Amniotic stem cell (primary cell): Measurements from ENCODE around the gene MRPS25.

Experiments used
- DNase-seq: peaks from one replicate; lab custom pipeline; 2025; lab: John Stamatoyannopoulos, UW

MRPS25 gene

DNA sequence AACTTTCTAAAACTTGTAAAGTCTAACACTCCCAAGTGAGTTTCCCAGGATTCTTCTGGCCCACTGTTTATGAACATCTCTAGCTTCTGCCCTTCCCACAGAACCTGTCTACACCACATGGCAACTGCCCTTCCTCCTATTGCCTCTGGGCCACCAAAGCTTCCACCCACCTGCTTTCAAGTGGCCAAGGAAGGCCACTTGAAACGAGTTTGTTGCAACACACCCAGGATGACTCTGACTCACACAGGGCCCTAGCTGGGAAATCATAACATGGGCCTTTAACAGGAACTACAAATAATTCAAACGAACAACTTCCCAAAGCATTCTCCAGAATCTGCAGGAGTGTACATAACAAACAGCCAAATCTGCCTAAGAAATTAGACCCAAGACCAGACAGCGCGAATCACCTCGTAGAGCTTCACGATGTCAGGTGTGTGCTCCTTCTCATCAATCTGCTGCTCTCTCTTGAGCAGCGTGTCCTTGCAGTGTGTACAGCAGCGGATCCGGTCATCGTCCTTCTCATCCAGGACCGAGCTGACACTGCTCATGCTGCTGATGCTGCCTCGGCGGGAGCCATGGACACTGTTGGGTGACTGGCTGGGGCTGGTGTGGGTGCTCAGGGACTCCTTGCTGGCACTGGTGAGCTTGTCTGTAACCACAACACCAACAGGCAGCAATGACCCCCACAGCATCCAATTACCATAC is 17.0 kb upstream of the MRPS25 start:
- DNase-seq: no peak

DNA sequence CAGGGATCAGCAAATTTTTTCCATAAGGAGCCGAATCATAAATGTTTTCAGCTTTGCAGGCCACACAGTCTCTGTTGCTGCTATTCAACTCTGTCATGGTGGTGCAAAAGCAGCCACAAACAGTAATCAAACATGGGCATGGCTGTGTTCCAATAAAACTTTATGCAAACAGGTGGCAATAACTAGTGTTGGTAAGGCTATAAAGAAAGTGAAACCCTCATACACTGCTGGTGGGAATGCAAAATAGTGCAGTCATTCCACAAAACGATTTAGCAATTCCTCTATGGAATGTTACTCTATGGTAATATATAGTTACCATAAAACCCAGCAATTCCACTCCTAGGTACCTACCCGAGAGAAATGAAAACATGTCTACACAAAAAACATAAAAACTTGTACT is 14.0 kb upstream of the MRPS25 start:
- DNase-seq: no peak

DNA sequence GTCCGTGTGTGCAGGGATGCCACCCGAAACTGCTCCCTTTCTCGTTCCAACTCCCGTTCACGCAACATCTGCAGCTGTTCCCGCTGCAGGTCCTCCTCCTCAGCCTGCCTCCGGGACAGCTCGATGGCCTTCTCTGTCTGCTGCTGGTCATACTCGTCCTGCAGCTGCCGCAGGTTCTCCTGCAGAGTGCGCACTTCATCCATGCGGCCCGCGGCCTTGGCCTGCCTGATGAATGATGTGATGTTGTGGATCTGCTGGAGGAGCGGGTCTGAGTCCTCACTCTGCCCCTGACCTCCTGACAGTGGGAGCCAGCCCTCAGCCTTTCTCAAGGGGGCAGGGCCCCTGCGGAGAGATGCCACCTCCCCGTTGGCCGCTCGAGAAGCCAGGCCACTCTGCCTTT is 9.4 kb upstream of the MRPS25 start:
- no peak for DNase-seq

GRCh38 chr3:15071699-15072098 is 6.6 kb upstream of the MRPS25 start:
- DNase-seq: no peak

DNA sequence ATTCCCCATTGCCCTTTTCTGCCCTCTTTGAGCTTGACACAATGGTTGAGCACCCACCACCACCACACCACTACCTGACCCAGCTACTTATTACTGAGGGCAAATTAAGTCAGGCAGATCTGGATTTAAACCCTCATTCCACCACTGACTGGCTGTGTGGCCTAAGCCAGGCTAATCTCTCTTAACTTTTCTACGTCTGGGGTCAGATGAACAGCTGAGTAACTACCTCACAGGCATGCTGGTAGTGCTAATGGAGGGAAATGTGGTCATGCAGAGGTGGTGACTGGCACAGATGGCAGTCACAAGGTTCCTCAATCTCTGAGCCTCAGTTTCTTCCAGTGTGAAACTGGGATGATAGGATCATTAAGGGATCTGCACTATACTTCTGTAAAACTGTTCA is 4.3 kb upstream of the MRPS25 start:
- no peak for DNase-seq

DNA sequence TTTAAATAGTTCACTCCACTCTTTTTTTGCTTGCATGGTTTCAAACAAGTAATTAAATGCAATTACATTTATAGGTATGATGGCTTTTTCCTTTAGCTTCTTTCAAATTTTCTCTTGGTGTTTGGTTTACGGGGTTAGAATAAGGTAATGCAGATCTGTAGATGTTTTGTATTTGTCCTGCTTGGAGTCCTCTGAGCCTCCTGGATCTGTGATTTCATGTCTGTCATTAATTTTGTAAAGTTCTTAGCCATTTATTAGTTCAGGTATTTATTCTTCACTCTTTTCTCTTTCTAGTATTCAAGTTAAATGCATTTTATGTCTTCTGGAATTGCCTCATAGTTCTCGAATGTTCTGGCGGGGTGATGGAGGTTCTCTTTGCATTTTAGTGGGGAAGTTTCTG is 1.4 kb upstream of the MRPS25 start:
- no peak for DNase-seq

DNA sequence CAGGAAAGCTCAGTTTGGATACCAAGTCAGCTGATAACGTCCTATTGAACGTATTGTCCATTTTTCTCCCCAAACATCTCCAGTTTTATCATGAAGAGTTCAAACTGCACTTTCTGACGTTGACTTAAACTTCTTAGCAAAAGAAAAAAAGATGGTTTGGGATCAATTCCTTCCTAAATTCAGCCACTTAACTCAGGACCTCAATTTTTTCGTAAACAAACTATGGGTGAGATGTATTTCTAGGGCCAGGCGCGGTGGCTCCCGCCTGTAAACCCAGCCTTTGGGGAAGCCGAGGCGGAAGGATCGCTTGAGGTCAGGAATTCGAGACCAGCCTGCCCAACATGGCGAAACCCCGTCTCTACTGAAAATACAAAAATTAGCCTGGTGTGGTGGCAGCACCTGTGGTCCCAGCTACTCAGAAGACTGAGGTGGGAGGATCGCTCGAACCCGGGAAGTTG is 464 bp upstream of the MRPS25 start:
- no peak for DNase-seq

DNA sequence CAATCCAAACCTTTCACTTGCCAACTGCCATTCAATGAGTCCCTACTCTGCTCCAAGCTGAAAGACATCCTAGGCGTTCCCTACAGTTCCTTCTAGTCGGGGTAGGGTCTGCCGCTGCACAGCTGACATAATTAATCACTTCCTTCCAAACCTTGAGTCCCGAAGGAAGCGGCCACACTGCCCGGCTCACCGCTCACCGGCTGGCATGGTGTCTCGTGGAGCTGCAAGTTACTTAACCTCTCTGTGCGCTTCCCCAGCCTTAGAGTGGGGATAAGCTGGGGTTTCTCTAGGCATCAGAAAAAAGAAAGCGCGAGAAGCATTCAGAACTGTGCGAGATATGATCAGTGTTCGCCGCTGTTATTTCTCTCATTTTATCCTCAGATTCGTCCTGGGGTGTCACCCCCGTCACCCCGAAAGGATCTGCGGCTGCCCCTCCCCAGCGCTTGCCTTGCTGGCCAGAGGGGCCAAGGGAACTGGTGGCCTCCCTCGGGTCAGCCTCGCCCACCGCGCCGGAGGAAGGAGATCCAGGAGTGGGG is 748 bp downstream of the MRPS25 start:
- DNase-seq: no peak

DNA sequence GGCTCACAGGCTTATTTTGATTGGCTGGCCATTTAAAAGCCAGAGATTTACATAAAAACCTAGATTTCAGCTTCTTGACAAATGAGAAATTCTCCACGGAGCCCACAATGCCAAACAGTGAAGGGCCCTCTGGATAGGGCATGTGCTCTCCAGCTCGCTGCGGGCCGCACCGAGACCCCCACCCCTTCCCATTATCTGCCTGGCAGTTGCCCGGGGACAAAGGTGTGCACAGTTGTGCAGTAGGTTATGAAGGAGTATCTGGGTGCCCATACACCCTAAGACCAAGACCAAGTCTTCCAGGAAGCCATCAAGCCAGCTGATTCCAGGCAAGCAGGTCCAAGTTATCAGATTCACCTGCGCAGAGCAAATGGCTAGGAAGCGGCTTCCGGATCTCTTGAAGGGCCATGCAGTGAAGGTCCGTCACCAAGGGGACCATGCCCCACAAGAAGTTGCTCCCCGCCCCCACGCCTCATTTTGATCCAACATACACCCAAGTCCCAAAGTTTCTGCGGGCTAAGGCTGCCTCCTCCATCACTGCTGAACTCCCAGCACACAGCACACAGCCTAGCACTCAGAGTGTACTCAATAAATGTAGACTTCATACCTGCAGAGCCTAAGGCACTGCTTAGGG is 1.3 kb downstream of the MRPS25 start:
- no peak for DNase-seq

DNA sequence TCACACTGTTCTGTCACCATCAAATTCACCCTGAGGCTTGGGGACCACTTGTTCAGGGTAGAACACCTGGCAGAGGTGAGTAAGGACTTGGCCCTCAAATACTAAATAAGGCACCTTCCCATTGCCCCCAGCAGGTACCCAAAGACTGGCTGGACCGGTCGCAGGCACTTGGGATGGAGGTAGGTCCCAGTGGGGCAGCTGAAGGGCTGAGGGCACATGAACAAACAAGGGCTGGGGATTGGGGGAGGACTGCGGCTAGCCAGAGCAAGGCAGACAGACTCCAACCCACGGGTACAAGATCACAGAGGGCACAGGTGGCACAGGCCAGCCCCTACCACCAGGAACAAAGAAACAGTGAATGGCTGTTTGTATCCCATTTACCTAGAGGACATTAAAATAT is 1.9 kb downstream of the MRPS25 start:
- no peak for DNase-seq

- no peak for DNase-seq
Observed at GRCh38 chr3:15060029-15060428, 5.1 kb downstream of the MRPS25 start.

DNA sequence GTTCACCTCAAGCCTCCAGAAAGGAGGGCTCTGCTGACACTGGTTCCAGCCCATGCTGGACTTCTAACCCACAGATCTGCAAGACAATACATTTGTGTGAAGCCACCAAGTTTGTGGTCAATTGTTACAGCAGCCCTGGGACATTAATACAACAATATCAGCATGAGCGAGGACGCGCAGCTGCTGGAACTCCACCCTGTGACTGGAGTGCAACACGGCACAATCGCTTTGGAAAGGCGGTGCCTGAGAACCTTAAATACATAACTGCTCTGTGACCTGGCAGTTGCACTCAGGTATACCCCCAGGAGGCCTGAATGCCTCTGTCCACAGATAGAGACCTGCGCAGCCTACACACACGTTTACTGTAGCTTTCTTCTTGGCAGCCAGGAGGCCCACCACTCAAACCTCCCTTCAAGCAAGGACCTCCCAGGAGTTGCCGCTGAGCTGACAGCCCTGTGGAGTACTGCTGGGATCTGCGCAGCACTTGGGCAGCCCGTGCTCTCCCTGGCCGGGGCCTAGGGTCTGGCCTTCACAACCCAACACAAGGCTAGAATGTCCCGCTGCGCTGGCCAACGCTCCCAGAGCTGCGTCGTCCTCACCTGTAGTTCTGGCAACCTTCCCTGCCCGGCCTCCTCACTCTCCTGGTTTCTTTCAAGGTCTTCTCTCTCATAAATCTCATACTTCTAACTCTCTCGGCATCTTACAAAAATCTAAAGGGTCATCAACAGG is 8.3 kb downstream of the MRPS25 start:
- DNase-seq: no peak

GRCh38 chr3:15055019-15055557 is 10.0 kb downstream of the MRPS25 start:
- DNase-seq: no peak

- DNase-seq: no peak
Observed at GRCh38 chr3:15053541-15053940, 11.6 kb downstream of the MRPS25 start.

GRCh38 chr3:15052335-15053242 is 12.5 kb downstream of the MRPS25 start:
- DNase-seq: no peak

DNA sequence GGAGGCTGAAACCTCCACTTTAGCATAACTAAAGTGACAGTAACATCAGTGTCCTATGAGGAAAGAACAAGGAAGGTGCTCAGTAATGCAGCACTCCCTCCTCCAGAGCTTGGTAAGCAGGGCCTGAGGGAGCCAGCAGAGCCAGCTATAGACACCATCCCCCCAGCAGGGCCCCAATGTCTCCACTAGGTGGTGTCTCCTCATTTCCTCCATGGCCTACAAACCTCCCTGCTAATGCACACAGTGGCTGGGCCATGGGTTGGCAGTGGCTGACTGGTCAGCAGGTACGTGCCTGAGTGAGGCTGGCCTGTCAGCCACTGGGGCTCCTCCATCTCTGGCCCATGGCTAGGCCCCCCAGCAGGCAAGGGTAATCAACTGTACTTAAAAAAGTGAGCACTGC is 13.6 kb downstream of the MRPS25 start:
- no peak for DNase-seq

GRCh38 chr3:15050405-15051092 is 14.6 kb downstream of the MRPS25 start:
- DNase-seq: no peak

GRCh38 chr3:15049584-15049983 is 15.5 kb downstream of the MRPS25 start:
- DNase-seq: no peak

GRCh38 chr3:15045667-15046066 is 19.4 kb downstream of the MRPS25 start:
- no peak for DNase-seq

GRCh38 chr3:15044326-15044725 is 20.8 kb downstream of the MRPS25 start:
- no peak for DNase-seq
